Measurements from ENCODE around the gene KRT71.
A peak's percentile ranks its signal among the peaks of the same experiment; 100 is the strongest.

Gene KRT71

GRCh38 chr12:52525661-52526499, 27.1 kb downstream of the KRT71 start:
- Histone ChIP-seq H3K27ac (peak overlapping the region in 16 of 21 experiments; percentile 4 to 92 (median 62)), H3K4me3 (peak overlapping the region in 1 of 7 experiments; percentile 0)

GRCh38 chr12:52524898-52525591, 27.9 kb downstream of the KRT71 start:
- H3K4me3 ChIP-seq: peak overlapping the region in 1 of 7 experiments; percentile 0
- H3K27ac ChIP-seq: peak overlapping the region in 17 of 21 experiments; percentile 0 to 92 (median 65)

- Histone ChIP-seq H3K27ac (peak overlapping the region in 14 of 21 experiments; percentile 0 to 92 (median 78)), H3K4me3 (no peak overlapping the region)
Observed at GRCh38 chr12:52524241-52524897, 28.6 kb downstream of the KRT71 start.

- no peak overlapping the region for H3K4me3 ChIP-seq
- H3K27ac ChIP-seq: peak overlapping the region in 13 of 21 experiments; percentile 12 to 92 (median 80)
Observed at GRCh38 chr12:52523824-52524223, 29.1 kb downstream of the KRT71 start.

GRCh38 chr12:52522346-52523011, 30.5 kb downstream of the KRT71 start:
- Histone ChIP-seq H3K4me3 (peak overlapping the region in 4 of 7 experiments; percentile 1 to 27 (median 7)), H3K27ac (peak overlapping the region in 20 of 21 experiments; percentile 28 to 92 (median 77))

GRCh38 chr12:52521568-52522266, 31.2 kb downstream of the KRT71 start:
- Histone ChIP-seq H3K27ac (peak overlapping the region in 20 of 21 experiments; percentile 28 to 92 (median 77)), H3K4me3 (peak overlapping the region in 4 of 7 experiments; percentile 1 to 27 (median 7))

- Histone ChIP-seq H3K4me3 (peak overlapping the region in 3 of 7 experiments; percentile 7 to 46 (median 37)), H3K27ac (peak overlapping the region in 20 of 21 experiments; percentile 42 to 92 (median 77))
Observed at GRCh38 chr12:52521175-52521567, 31.8 kb downstream of the KRT71 start.

- H3K4me3 ChIP-seq: peak within 1 kb of the TSS; percentile 29 to 49 (median 36)
Observed at GRCh38 chr12:52519826-52520662, 32.9 kb downstream of the KRT71 start, which contains the start of gene KRT5. Gene KRT5, minus strand, starts transcription at chr12:52520394. Its CDS starts 98 bp downstream, at chr12:52520296.

GRCh38 chr12:52519387-52519703, 33.6 kb downstream of the KRT71 start:
- Histone ChIP-seq H3K27ac (peak overlapping the region in 20 of 21 experiments; percentile 12 to 89 (median 76)), H3K4me3 (peak overlapping the region; percentile 29 to 49 (median 36))

More at GRCh38 chr12:52519826-52520662, 32.9 kb downstream of the KRT71 start, which contains the start of gene KRT5:
- peak within 1 kb of the TSS in 20 of 21 experiments; percentile 60 to 92 (median 78) for H3K27ac ChIP-seq

- Histone ChIP-seq H3K27ac (peak overlapping the region in 20 of 21 experiments; percentile 12 to 89 (median 76)), H3K4me3 (peak overlapping the region; percentile 29 to 49 (median 36))
Observed at GRCh38 chr12:52518574-52519386, 34.2 kb downstream of the KRT71 start.

- peak overlapping the region in 17 of 21 experiments; percentile 15 to 89 (median 76) for H3K27ac ChIP-seq
- H3K4me3 ChIP-seq: peak overlapping the region; percentile 29 to 49 (median 36)
Observed at GRCh38 chr12:52517888-52518287, 35.1 kb downstream of the KRT71 start.

- Histone ChIP-seq H3K4me3 (peak overlapping the region; percentile 20 to 49 (median 34)), H3K27ac (peak overlapping the region in 15 of 21 experiments; percentile 3 to 89 (median 72))
Observed at GRCh38 chr12:52517005-52517835, 35.7 kb downstream of the KRT71 start.

- Histone ChIP-seq H3K4me3 (peak overlapping the region; percentile 5 to 49 (median 34)), H3K27ac (peak overlapping the region in 15 of 21 experiments; percentile 3 to 89 (median 70))
Observed at GRCh38 chr12:52515927-52516831, 36.8 kb downstream of the KRT71 start.

- peak overlapping the region in 14 of 21 experiments; percentile 2 to 77 (median 54) for H3K27ac ChIP-seq
Observed at GRCh38 chr12:52515319-52515646, 37.7 kb downstream of the KRT71 start.

More at GRCh38 chr12:52515319-52515646, 37.7 kb downstream of the KRT71 start:
- peak overlapping the region in 3 of 7 experiments; percentile 5 to 46 (median 37) for H3K4me3 ChIP-seq

Data from skin epidermis (tissue), 12 donors.